Activated CD8-positive, alpha-beta memory T cell treated with anti-CD3 and anti-CD28 coated beads for 24 hours (primary cell): ENCODE data around the gene GHRL.
"Not testable (repeated sequence)": the region's sequence is repeated elsewhere in the genome, so short reads cannot be mapped to it uniquely, and the experiment has no call there.

Experiments used
- DNase-seq: peaks from one replicate; pipeline ENCODE4 v3.0.0-alpha.2; 2020

GHRL gene

DNA sequence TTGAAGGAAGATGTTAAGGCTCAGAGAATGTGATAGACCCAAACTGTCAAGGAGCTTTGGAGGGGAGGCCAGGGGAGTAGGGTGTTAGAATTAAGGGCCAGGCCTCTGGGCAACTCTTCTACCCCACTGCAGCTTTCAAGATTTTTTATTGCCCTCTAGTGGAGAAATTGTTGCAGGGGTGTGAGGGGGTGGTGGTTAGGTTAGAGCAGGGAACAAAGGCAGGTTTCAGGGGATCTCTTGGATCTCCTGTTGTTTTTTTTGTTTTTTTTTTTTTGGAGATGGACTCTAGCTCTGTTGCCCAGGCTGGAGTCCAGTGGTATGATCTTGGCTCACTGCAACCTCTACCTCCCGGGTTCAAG is 29.6 kb upstream of the GHRL start:
- DNase-seq: no peak

DNA sequence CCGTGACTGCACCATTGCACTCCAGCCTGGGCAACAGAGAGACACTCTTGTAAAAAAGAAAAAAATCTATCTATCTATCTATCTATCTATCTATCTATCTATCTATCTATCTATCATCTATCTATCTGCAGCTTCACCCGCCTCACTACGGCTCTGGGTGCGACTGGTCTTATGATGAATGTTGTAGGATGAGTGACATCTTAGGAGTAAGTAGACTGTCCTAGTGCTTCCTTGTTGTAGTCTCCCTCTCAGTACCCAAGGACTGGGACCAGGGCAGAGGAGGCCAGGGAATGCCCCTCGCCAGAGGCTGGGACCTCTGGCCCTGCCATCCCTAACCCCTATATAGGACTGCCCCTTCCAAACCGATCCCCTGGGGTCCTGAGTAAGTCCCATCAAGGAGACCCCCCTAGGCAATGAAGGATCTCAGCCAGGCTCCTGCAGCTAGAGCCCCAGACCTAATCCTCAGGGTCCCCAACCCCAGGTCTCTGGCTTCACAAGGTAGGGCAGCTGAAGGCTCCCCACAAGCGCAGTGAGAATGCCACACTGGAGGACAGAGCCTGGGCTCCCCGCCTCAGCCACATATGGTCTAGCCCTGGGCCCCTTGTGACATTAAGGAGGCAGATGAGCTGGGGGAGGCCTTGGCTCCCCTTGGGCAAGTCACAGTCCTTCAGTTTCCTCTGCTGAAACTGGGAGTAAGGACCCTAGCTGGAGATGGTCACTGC is 29.0 kb upstream of the GHRL start:
- DNase-seq: no peak

- no peak for DNase-seq
Observed at GRCh38 chr3:10320320-10320677, 27.6 kb upstream of the GHRL start.

GRCh38 chr3:10319804-10320203 is 27.1 kb upstream of the GHRL start:
- DNase-seq: no peak

DNA sequence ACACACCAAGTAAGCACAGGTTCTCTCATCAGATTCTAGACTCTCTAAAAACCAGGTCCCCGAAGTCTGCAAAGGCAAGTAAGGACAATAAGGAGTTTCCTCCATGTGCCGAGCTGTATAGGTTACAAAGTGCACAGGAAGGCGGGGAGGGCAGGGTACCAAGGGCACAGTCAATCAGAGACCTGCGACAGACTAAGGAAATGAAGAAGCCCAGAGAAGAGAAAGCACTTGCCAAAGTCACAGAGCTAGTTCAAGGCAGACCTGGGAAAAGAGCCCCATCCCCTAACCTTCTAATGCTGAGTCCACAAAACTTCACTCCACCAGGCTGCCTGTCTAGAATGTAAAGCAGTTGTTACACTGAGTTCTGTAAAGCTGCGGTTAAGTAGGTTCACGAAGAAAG is 26.5 kb upstream of the GHRL start:
- DNase-seq: no peak

GRCh38 chr3:10317961-10318350 is 25.2 kb upstream of the GHRL start:
- DNase-seq: no peak

GRCh38 chr3:10317311-10317960 is 24.7 kb upstream of the GHRL start:
- DNase-seq: no peak

DNA sequence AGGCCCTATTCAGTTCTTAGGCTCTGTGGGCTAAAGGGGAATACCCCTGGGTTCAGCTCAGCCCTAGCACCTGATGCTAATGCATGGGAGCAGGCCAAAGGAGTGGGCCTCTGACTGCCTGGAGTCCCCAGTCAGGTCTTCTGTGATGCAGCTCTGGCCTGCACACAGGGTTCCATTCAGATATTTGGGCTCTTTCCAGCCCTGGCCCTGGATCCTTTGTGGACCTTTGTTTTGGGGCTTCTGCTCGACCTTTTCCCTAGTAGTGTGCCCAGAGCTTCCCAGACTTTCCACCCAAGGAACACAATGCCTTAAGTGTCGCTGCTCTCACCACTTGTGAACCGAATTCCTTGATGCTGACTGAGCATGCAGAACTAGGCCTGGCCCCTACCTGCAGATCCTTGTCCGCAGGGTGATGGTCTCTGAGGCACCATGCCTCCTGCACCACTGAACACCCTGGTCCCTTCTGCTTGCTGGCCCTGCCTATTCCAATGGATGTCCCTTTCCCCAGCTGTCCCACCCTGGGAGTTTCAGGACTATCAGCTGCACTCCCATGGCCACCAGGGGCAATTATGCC is 23.1 kb upstream of the GHRL start:
- DNase-seq: no peak

GRCh38 chr3:10315101-10315500 is 22.4 kb upstream of the GHRL start:
- no peak for DNase-seq

DNA sequence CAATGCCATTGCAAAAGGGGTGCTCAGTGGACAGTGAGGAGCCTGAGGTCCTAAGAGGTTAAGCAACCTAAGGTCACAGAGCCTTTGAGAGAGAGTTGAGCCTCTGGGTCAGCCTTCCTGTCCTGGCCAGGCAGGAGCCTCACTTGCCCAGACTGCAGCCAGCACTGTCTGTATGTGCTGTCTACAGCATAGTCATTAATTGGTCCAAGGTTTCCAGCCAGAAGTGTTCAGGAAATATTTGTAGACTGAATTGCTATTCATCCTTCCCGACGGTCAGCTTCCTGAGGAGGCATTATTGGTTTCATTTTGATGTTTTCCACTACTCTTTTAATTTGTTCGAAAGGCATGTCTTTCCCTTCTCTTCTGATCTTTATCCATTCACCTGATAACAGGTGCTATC is 20.1 kb upstream of the GHRL start:
- DNase-seq: no peak

DNA sequence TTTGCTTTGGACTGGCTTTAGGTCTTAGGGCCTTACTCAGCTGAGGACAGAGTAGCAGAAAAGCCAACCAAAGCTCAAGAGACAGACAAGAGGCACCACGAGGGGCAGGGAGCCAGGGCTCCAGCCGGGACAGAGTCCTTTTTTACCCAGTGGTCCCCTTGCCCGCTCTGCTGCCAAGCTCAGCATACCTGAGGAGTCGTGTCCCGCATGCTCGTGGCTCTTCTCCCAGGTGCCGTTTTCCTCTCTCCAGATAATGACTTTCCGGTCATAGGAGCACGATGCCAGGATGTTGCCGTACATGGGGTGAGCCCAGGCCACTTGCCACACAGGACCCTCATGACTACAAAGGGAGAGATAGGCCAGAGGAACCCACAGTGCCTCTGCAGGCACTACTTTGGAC is 19.6 kb upstream of the GHRL start:
- no peak for DNase-seq

DNA sequence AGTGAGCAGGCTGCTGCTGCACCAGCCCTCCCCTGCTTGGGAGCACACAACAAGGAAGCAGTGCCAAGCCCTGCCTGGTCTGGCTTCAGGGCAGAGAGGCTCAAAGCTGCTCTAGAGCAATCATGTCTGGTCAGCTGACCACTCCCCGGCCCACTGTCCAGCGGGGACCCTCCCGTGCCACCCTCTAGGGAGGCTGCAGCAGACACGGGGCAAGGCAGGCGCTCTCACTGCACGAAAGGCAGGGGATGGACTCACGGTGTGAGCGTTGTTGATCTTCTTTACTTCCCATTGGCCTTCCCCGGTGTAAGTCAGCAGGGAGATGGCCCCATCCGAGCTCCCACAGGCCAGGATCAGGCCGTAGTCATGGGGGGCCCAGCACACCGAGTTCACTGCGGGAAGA is 19.0 kb upstream of the GHRL start:
- DNase-seq: no peak

GRCh38 chr3:10310578-10310977 is 17.8 kb upstream of the GHRL start:
- DNase-seq: no peak

- no peak for DNase-seq
Observed at GRCh38 chr3:10309736-10310135, 17.0 kb upstream of the GHRL start.

DNA sequence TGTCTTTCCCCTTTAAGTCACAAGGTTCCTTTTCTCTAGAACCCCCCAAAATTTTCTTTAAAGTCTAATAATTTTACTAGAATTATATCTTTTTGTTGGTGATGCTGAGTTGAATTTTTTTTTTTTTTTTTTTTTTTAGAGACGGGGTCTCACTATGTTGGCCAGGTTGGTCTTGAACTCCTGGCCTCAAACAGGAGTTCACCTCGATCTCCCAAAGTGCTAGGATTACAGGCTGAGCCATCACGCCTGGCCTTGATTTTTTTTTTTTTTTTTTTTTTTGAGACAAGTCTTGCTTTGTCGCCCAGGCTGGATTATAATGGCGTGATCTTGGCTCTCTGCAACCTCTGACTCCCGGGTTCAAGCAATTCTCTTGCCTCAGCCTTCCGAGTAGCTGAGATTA is 15.9 kb upstream of the GHRL start:
- no peak for DNase-seq

- no peak for DNase-seq
Observed at GRCh38 chr3:10306156-10306555, 13.4 kb upstream of the GHRL start.

- no peak for DNase-seq
Observed at GRCh38 chr3:10305331-10305902, 12.7 kb upstream of the GHRL start.

DNA sequence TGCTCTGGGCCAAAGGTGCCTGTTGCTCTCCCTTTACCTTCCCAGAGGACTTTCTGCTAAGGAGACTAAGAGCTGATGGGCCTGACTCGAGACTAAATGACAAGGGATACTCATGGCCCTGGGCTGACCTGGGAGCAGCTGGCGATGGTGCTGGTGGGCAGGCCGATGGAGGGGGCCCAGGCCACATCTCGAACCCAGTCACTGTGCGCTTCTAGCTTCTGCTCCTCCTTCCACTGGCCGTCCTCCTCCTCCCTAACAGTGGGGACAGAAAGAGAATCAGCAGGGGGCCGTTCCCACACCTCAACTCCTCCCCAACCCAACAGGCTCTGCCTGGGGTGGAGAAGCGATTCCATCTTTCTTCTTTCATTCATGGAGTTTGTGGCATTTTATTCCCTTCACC is 12.2 kb upstream of the GHRL start:
- no peak for DNase-seq

- DNase-seq: no peak
Observed at GRCh38 chr3:10303785-10304184, 11.0 kb upstream of the GHRL start.

GRCh38 chr3:10303105-10303504 is 10.4 kb upstream of the GHRL start:
- no peak for DNase-seq

GRCh38 chr3:10300087-10300486 is 7.3 kb upstream of the GHRL start:
- no peak for DNase-seq

GRCh38 chr3:10299679-10300078 is 6.9 kb upstream of the GHRL start:
- no peak for DNase-seq

GRCh38 chr3:10299175-10299574 is 6.4 kb upstream of the GHRL start:
- no peak for DNase-seq

DNA sequence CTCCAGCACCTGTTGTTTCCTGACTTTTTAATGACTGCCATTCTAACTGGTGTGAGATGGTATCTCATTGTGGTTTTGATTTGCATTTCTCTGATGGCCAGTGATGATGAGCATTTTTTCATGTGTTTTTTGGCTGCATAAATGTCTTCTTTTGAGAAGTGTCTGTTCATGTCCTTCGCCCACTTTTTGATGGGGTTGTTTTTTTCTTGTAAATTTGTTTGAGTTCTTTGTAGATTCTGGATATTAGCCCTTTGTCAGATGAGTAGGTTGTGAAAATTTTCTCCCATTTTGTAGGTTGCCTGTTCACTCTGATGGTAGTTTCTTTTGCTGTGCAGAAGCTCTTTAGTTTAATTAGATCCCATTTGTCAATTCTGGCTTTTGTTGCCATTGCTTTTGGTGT is 5.3 kb upstream of the GHRL start:
- DNase-seq: not testable (repeated sequence)
